Suprapubic skin (tissue), 4 donors: Measurements from ENCODE around the gene MGAT4C.

ENCODE experiments used
- CTCF ChIP-seq, 2 donors: fragments of 200-600 bp in 1 of 2; fragments of 450-650 bp in 1 of 2; sonication (generic) in 1 of 2; IDR thresholded peaks; one replicate each; pipeline ENCODE4 v1.5.1; 2016 to 2019; ENCODE audit warnings: antibody characterized with exemption in 2 of 2, mild to moderate bottlenecking in 1 of 2, moderate library complexity in 1 of 2
- EP300 ChIP-seq: sonication (generic); formaldehyde crosslinking; IDR thresholded peaks from one replicate; pipeline ENCODE4 v1.6.1; 2017; ENCODE audit warnings: antibody characterized with exemption
- POLR2AphosphoS5 ChIP-seq, 3 donors: sonication (generic); formaldehyde crosslinking; IDR thresholded peaks; one replicate each; pipeline ENCODE4 v1.6.1; 2017; ENCODE audit warnings: antibody characterized with exemption in 3 of 3

- no peak for TF ChIP-seq EP300
- TF ChIP-seq CTCF (IDR thresholded peaks at IDR 0.05): no peak
- no peak for TF ChIP-seq POLR2AphosphoS5 (IDR thresholded peaks at IDR 0.05)
Measured at GRCh38 chr12:86193931-86194330, 62.3 kb downstream of the MGAT4C start.
